Vagina (tissue), 2 donors: Measurements from ENCODE around the gene PTPN14. TPM values are rescaled to one million over a fixed set of nuclear protein-coding genes. Genes with fewer than 3 reads are reported as not detected.

ENCODE experiments used
- DNase-seq, 2 donors: peaks; one replicate each; pipeline ENCODE4 v3.0.0-alpha.2; 2017; ENCODE audit errors: extremely low spot score in 2 of 2
- H3K27ac ChIP-seq: fragments of 200-600 bp; sonication (generic); one replicate; pipeline ENCODE4 v1.5.1; 2019
- H3K27me3 ChIP-seq: fragments of 200-600 bp; sonication (generic); one replicate; pipeline ENCODE4 v1.5.1; 2019
- H3K36me3 ChIP-seq, 2 donors: fragments of 200-600 bp; sonication (generic); one replicate each; pipeline ENCODE4 v1.5.1; 2017 to 2019
- H3K4me1 ChIP-seq: fragments of 200-600 bp; sonication (generic); one replicate; pipeline ENCODE4 v1.5.1; 2019
- H3K4me3 ChIP-seq, 2 donors: fragments of 200-600 bp; sonication (generic); 1 replicate in 1 of 2; 2 replicates in 1 of 2; pipeline ENCODE4 v1.5.1; 2016 to 2019
- H3K9me3 ChIP-seq: fragments of 200-600 bp; sonication (generic); one replicate; pipeline ENCODE4 v1.5.1; 2019
- CTCF ChIP-seq, 3 experiments: fragments of 450-650 bp in 2 of 3; fragments of 200-600 bp in 1 of 3; sonication (generic) in 1 of 3; IDR thresholded peaks; one replicate each; pipeline ENCODE4 v1.5.1; 2017 to 2019; ENCODE audit warnings: antibody characterized with exemption in 3 of 3, mild to moderate bottlenecking in 2 of 3, moderate library complexity in 2 of 3
- POLR2A ChIP-seq, 2 donors: fragments of 450-650 bp; IDR thresholded peaks; one replicate each; pipeline ENCODE4 v1.6.1; 2017; ENCODE audit warnings: antibody characterized with exemption in 2 of 2, mild to moderate bottlenecking in 2 of 2, moderate library complexity in 2 of 2
- POLR2AphosphoS5 ChIP-seq, 2 donors: sonication (generic); formaldehyde crosslinking; IDR thresholded peaks; one replicate each; pipeline ENCODE4 v1.9.0; 2017; ENCODE audit warnings: antibody characterized with exemption in 2 of 2, mild to moderate bottlenecking in 2 of 2, low read depth in 1 of 2; ENCODE audit not compliant: insufficient read depth in 1 of 2
- intact Hi-C: fragments of 100-400 bp; cut with DNase I; formaldehyde crosslinking; loops from one replicate; pipeline ENCODE4 v1.15.1; 2023
- total RNA-seq: library from RNA; depleted of rRNA; stranded (reverse); fragments of >200 nt; gene quantifications from one replicate; pipeline ENCODE4 v1.2.3, GENCODE V29; 2016

PTPN14 gene
- total RNA-seq, 1 donor from 2014 or later: 24.3 TPM

- H3K27ac ChIP-seq: no peak overlapping the region
- peaks cover 41% of the 10 kb centered on the region for H3K4me1 ChIP-seq
- intact Hi-C loops: no loop called here
- DNase-seq: no peak
- H3K9me3 ChIP-seq: no peaks in the 10 kb centered on the region
- H3K36me3 ChIP-seq: no peaks in the 10 kb centered on the region
- H3K27me3 ChIP-seq: no peaks in the 10 kb centered on the region
- TF ChIP-seq CTCF (IDR thresholded peaks at IDR 0.05) (no peak), POLR2AphosphoS5 (IDR thresholded peaks at IDR 0.05; ENCODE audit: insufficient read depth in 1 of 2, low read depth in 1 of 2) (no peak), POLR2A (IDR thresholded peaks at IDR 0.05) (no peak)
- no peak overlapping the region for H3K4me3 ChIP-seq
Measured at GRCh38 chr1:214449371-214449770, 102.0 kb downstream of the PTPN14 start.

- intact Hi-C loops: no loop called here
- Histone ChIP-seq H3K36me3 (no peaks in the 10 kb centered on the region), H3K4me3 (no peak overlapping the region), H3K9me3 (no peaks in the 10 kb centered on the region), H3K27me3 (no peaks in the 10 kb centered on the region), H3K4me1 (peaks cover 34% of the 10 kb centered on the region), H3K27ac (no peak overlapping the region)
- no peak for DNase-seq
- no peak for TF ChIP-seq CTCF (IDR thresholded peaks at IDR 0.05)
- no peak for TF ChIP-seq POLR2A (IDR thresholded peaks at IDR 0.05)
- TF ChIP-seq POLR2AphosphoS5 (IDR thresholded peaks at IDR 0.05; ENCODE audit: insufficient read depth in 1 of 2, low read depth in 1 of 2): no peak
Measured at GRCh38 chr1:214448536-214448935, 102.9 kb downstream of the PTPN14 start.

- Histone ChIP-seq H3K9me3 (no peaks in the 10 kb centered on the region), H3K4me3 (no peak overlapping the region), H3K27me3 (no peaks in the 10 kb centered on the region), H3K4me1 (peaks cover 34% of the 10 kb centered on the region), H3K27ac (no peak overlapping the region), H3K36me3 (no peaks in the 10 kb centered on the region)
- TF ChIP-seq POLR2AphosphoS5 (IDR thresholded peaks at IDR 0.05; ENCODE audit: insufficient read depth in 1 of 2, low read depth in 1 of 2) (no peak), POLR2A (IDR thresholded peaks at IDR 0.05) (no peak), CTCF (IDR thresholded peaks at IDR 0.05) (no peak)
- no peak for DNase-seq
- intact Hi-C loops: no loop called here
Measured at GRCh38 chr1:214447557-214447871, 103.9 kb downstream of the PTPN14 start.

GRCh38 chr1:214446772-214447556 lies 104.4 kb downstream of the PTPN14 start:
- no peak overlapping the region for H3K4me3 ChIP-seq
- DNase-seq: no peak
- no peaks in the 10 kb centered on the region for H3K36me3 ChIP-seq
- no peaks in the 10 kb centered on the region for H3K27me3 ChIP-seq
- H3K27ac ChIP-seq: no peak overlapping the region
- intact Hi-C loops: no loop called here
- peak in 1 of 2 donors; percentile 8 for TF ChIP-seq POLR2AphosphoS5 (IDR thresholded peaks at IDR 0.05; ENCODE audit: insufficient read depth in 1 of 2, low read depth in 1 of 2)
- no peak for TF ChIP-seq POLR2A (IDR thresholded peaks at IDR 0.05)
- TF ChIP-seq CTCF (IDR thresholded peaks at IDR 0.05): no peak
- no peaks in the 10 kb centered on the region for H3K9me3 ChIP-seq
- H3K4me1 ChIP-seq: peaks cover 34% of the 10 kb centered on the region

- no peak for DNase-seq
- no peaks in the 10 kb centered on the region for H3K36me3 ChIP-seq
- no peak for TF ChIP-seq CTCF (IDR thresholded peaks at IDR 0.05)
- TF ChIP-seq POLR2AphosphoS5 (IDR thresholded peaks at IDR 0.05; ENCODE audit: insufficient read depth in 1 of 2, low read depth in 1 of 2): peak in 1 of 2 donors; percentile 8
- TF ChIP-seq POLR2A (IDR thresholded peaks at IDR 0.05): no peak
- no peak overlapping the region for H3K27ac ChIP-seq
- H3K4me3 ChIP-seq: no peak overlapping the region
- peaks cover 34% of the 10 kb centered on the region for H3K4me1 ChIP-seq
- no peaks in the 10 kb centered on the region for H3K27me3 ChIP-seq
- intact Hi-C loops: no loop called here
- no peaks in the 10 kb centered on the region for H3K9me3 ChIP-seq
Measured at GRCh38 chr1:214445831-214446614, 105.4 kb downstream of the PTPN14 start.
